GM23338 (cell line): ENCODE measurements around the gene TTC39B.

ENCODE experiments used
- CREB1 ChIP-seq: fragments of 250-450 bp; sonication (Bioruptor Pico); IDR thresholded peaks from 2 replicates; pipeline ENCODE4 v1.5.0; 2020; ENCODE audit warnings: low read depth, mild to moderate bottlenecking, moderate library complexity
- CTCF ChIP-seq, 2 experiments: fragments of 200-600 bp in 1 of 2; sonication (generic) in 1 of 2; conservative IDR thresholded peaks; 2 replicates each; pipeline versions ENCODE4 v1.5.1 to v1.6.1; 2016 to 2017; ENCODE audit warnings: antibody characterized with exemption in 2 of 2, low read depth in 2 of 2, mild to moderate bottlenecking in 2 of 2, moderate library complexity in 1 of 2
- EZH2 ChIP-seq: fragments of 200-600 bp; sonication (generic); IDR thresholded peaks from one replicate; pipeline ENCODE4 v1.8.0; 2017; ENCODE audit warnings: antibody characterized with exemption, mild to moderate bottlenecking, low read depth; ENCODE audit not compliant: unreplicated experiment
- POLR2AphosphoS5 ChIP-seq: IDR thresholded peaks from 2 replicates; pipeline ENCODE4 v1.6.1; 2016; ENCODE audit warnings: antibody characterized with exemption, low read depth
- TF ChIP-seq, protein P1 (sequence below): IDR thresholded peaks from one replicate; pipeline ENCODE4 v1.6.1; 2018; ENCODE audit warnings: antibody characterized with exemption; ENCODE audit not compliant: unreplicated experiment

- TF ChIP-seq POLR2AphosphoS5 (no peak), EZH2 (no peak), CTCF (conservative IDR thresholded peaks at IDR 0.05; ENCODE audit: low read depth in 2 of 2) (no peak), CREB1 (CRISPR knock-in tag) (no peak)
- TF ChIP-seq, protein P1, sequence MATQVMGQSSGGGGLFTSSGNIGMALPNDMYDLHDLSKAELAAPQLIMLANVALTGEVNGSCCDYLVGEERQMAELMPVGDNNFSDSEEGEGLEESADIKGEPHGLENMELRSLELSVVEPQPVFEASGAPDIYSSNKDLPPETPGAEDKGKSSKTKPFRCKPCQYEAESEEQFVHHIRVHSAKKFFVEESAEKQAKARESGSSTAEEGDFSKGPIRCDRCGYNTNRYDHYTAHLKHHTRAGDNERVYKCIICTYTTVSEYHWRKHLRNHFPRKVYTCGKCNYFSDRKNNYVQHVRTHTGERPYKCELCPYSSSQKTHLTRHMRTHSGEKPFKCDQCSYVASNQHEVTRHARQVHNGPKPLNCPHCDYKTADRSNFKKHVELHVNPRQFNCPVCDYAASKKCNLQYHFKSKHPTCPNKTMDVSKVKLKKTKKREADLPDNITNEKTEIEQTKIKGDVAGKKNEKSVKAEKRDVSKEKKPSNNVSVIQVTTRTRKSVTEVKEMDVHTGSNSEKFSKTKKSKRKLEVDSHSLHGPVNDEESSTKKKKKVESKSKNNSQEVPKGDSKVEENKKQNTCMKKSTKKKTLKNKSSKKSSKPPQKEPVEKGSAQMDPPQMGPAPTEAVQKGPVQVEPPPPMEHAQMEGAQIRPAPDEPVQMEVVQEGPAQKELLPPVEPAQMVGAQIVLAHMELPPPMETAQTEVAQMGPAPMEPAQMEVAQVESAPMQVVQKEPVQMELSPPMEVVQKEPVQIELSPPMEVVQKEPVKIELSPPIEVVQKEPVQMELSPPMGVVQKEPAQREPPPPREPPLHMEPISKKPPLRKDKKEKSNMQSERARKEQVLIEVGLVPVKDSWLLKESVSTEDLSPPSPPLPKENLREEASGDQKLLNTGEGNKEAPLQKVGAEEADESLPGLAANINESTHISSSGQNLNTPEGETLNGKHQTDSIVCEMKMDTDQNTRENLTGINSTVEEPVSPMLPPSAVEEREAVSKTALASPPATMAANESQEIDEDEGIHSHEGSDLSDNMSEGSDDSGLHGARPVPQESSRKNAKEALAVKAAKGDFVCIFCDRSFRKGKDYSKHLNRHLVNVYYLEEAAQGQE: no peak
These were observed 167.0 kb downstream of the TTC39B start for GRCh38 chr9:15140051-15140450.
